SK-N-SH treated with all-trans-retinoic acid at 6 μM for 48 hours (cell line): Measurements from ENCODE around the gene IYD.

ENCODE experiments used
- ATAC-seq: fragments of 200-7000 bp; cut with Tn5 transposase; 3 replicates; pipeline ENCODE4 v1.9.1; 2020; ENCODE audit warnings: mild to moderate bottlenecking, moderate library complexity
- ARNTL ChIP-seq: fragments of 450-650 bp; formaldehyde crosslinking; IDR thresholded peaks from 2 replicates; pipeline ENCODE4 v1.5.0; 2020; ENCODE audit warnings: low read depth, mild to moderate bottlenecking, moderate library complexity, borderline replicate concordance
- BACH2 ChIP-seq: fragments of 250-450 bp; sonication (Bioruptor Pico); IDR thresholded peaks from 2 replicates; pipeline ENCODE4 v1.9.0; 2021; ENCODE audit warnings: mild to moderate bottlenecking, borderline replicate concordance
- CSDC2 ChIP-seq: fragments of 250-450 bp; sonication (Bioruptor Pico); IDR thresholded peaks from 2 replicates; pipeline ENCODE4 v1.5.0; 2020; ENCODE audit warnings: mild to moderate bottlenecking, moderate library complexity
- CSRNP3 ChIP-seq: fragments of 250-450 bp; sonication (Bioruptor Pico); IDR thresholded peaks from 2 replicates; pipeline ENCODE4 v1.5.1; 2021; ENCODE audit warnings: mild to moderate bottlenecking, moderate library complexity
- ESRRG ChIP-seq: fragments of 250-450 bp; sonication (Bioruptor Pico); IDR thresholded peaks from 2 replicates; pipeline ENCODE4 v1.6.1; 2021; ENCODE audit warnings: mild to moderate bottlenecking
- OSR1 ChIP-seq: fragments of 250-450 bp; sonication (Bioruptor Pico); IDR thresholded peaks from 2 replicates; pipeline ENCODE4 v1.8.0; 2022; ENCODE audit warnings: moderate library complexity, mild to moderate bottlenecking, inconsistent platforms
- PATZ1 ChIP-seq: fragments of 250-450 bp; sonication (Bioruptor Pico); IDR thresholded peaks from 2 replicates; pipeline ENCODE4 v1.8.0; 2020; ENCODE audit warnings: mild to moderate bottlenecking, moderate library complexity, borderline replicate concordance
- PPARA ChIP-seq: fragments of 250-450 bp; sonication (Bioruptor Pico); IDR thresholded peaks from 2 replicates; pipeline ENCODE4 v1.5.0; 2020; ENCODE audit warnings: mild to moderate bottlenecking, borderline replicate concordance
- RARB ChIP-seq: fragments of 250-450 bp; sonication (Bioruptor Pico); IDR thresholded peaks from 2 replicates; pipeline ENCODE4 v1.8.0; 2021; ENCODE audit warnings: mild to moderate bottlenecking, moderate library complexity
- SNAI2 ChIP-seq: fragments of 250-450 bp; sonication (Bioruptor Pico); IDR thresholded peaks from 2 replicates; pipeline ENCODE4 v1.5.0; 2020; ENCODE audit warnings: mild to moderate bottlenecking, moderate library complexity
- TCF4 ChIP-seq: fragments of 250-450 bp; sonication (Bioruptor Pico); IDR thresholded peaks from 2 replicates; pipeline ENCODE4 v1.8.0; 2021; ENCODE audit warnings: mild to moderate bottlenecking, moderate library complexity, borderline replicate concordance
- TOX ChIP-seq: fragments of 250-450 bp; sonication (Bioruptor Pico); IDR thresholded peaks from 2 replicates; pipeline ENCODE4 v1.8.0; 2021; ENCODE audit warnings: mild to moderate bottlenecking, moderate library complexity, borderline replicate concordance
- ZC3H10 ChIP-seq: fragments of 250-450 bp; sonication (Bioruptor Pico); IDR thresholded peaks from 2 replicates; pipeline ENCODE4 v1.5.1; 2021; ENCODE audit warnings: mild to moderate bottlenecking, moderate library complexity
- ZFP30 ChIP-seq: fragments of 450-650 bp; formaldehyde crosslinking; IDR thresholded peaks from 2 replicates; pipeline ENCODE4 v1.5.0; 2022; ENCODE audit warnings: mild to moderate bottlenecking, moderate library complexity
- ZNF565 ChIP-seq: fragments of 450-650 bp; formaldehyde crosslinking; conservative IDR thresholded peaks from 2 replicates; pipeline ENCODE4 v1.5.0; 2020; ENCODE audit warnings: low read depth, mild to moderate bottlenecking, moderate library complexity
- ZNF70 ChIP-seq: fragments of 450-650 bp; formaldehyde crosslinking; IDR thresholded peaks from 2 replicates; pipeline ENCODE4 v1.5.0; 2020; ENCODE audit warnings: mild to moderate bottlenecking, moderate library complexity
- TF ChIP-seq, protein P1 (sequence below): fragments of 250-450 bp; sonication (Bioruptor Pico); IDR thresholded peaks from 2 replicates; pipeline ENCODE4 v1.5.1; 2020; ENCODE audit warnings: low read depth, mild to moderate bottlenecking, moderate library complexity
- TF ChIP-seq, protein P2 (sequence below): fragments of 250-450 bp; sonication (Bioruptor Pico); IDR thresholded peaks from 2 replicates; pipeline ENCODE4 v1.5.0; 2020; ENCODE audit warnings: mild to moderate bottlenecking, moderate library complexity
- TF ChIP-seq, protein P3 (sequence below): fragments of 250-450 bp; sonication (Bioruptor Pico); IDR thresholded peaks from 2 replicates; pipeline ENCODE4 v1.8.0; 2021; ENCODE audit warnings: low read depth, mild to moderate bottlenecking, moderate library complexity, borderline replicate concordance

IYD gene

GRCh38 chr6:150425508-150425907 is 56.7 kb downstream of the IYD start:
- no peak for TF ChIP-seq BACH2 (CRISPR knock-in tag)
- ATAC-seq, result no peak

DNA sequence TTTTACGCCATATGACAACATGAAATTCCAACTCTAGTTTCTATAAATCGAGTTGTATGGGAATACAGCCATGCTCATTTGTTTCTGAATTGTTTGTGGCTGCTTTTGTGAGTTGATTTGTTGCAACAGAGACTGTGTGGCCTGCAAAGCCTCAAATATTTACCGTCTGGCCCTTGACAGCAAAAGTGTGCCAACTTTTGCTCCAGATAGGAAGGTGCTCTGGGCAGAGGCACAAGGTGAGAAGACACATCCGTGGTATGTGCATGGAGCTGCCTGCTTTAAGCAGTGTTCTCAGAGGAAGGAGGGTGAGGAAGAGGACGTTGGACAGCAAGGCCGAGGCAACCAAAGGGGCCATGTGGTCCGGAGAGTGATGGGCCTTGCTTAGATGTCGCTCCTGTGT is 57.4 kb downstream of the IYD start:
- TF ChIP-seq BACH2 (CRISPR knock-in tag), result no peak
- no peak for TF ChIP-seq CSRNP3
- TF ChIP-seq, protein P1, sequence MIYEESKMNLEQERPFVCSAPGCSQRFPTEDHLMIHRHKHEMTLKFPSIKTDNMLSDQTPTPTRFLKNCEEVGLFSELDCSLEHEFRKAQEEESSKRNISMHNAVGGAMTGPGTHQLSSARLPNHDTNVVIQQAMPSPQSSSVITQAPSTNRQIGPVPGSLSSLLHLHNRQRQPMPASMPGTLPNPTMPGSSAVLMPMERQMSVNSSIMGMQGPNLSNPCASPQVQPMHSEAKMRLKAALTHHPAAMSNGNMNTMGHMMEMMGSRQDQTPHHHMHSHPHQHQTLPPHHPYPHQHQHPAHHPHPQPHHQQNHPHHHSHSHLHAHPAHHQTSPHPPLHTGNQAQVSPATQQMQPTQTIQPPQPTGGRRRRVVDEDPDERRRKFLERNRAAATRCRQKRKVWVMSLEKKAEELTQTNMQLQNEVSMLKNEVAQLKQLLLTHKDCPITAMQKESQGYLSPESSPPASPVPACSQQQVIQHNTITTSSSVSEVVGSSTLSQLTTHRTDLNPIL (CRISPR knock-in tag), result no peak
- TF ChIP-seq ZNF565 (CRISPR knock-in tag), result no peak
- no peak for TF ChIP-seq ZC3H10
- TF ChIP-seq, protein P2, sequence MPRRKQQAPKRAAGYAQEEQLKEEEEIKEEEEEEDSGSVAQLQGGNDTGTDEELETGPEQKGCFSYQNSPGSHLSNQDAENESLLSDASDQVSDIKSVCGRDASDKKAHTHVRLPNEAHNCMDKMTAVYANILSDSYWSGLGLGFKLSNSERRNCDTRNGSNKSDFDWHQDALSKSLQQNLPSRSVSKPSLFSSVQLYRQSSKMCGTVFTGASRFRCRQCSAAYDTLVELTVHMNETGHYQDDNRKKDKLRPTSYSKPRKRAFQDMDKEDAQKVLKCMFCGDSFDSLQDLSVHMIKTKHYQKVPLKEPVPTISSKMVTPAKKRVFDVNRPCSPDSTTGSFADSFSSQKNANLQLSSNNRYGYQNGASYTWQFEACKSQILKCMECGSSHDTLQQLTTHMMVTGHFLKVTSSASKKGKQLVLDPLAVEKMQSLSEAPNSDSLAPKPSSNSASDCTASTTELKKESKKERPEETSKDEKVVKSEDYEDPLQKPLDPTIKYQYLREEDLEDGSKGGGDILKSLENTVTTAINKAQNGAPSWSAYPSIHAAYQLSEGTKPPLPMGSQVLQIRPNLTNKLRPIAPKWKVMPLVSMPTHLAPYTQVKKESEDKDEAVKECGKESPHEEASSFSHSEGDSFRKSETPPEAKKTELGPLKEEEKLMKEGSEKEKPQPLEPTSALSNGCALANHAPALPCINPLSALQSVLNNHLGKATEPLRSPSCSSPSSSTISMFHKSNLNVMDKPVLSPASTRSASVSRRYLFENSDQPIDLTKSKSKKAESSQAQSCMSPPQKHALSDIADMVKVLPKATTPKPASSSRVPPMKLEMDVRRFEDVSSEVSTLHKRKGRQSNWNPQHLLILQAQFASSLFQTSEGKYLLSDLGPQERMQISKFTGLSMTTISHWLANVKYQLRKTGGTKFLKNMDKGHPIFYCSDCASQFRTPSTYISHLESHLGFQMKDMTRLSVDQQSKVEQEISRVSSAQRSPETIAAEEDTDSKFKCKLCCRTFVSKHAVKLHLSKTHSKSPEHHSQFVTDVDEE (CRISPR knock-in tag), result no peak
- TF ChIP-seq TOX (CRISPR knock-in tag), result no peak
- no peak for TF ChIP-seq PPARA (CRISPR knock-in tag)
- TF ChIP-seq, protein P3, sequence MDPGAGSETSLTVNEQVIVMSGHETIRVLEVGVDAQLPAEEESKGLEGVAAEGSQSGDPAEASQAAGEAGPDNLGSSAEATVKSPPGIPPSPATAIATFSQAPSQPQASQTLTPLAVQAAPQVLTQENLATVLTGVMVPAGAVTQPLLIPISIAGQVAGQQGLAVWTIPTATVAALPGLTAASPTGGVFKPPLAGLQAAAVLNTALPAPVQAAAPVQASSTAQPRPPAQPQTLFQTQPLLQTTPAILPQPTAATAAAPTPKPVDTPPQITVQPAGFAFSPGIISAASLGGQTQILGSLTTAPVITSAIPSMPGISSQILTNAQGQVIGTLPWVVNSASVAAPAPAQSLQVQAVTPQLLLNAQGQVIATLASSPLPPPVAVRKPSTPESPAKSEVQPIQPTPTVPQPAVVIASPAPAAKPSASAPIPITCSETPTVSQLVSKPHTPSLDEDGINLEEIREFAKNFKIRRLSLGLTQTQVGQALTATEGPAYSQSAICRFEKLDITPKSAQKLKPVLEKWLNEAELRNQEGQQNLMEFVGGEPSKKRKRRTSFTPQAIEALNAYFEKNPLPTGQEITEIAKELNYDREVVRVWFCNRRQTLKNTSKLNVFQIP (CRISPR knock-in tag), result no peak
- no peak for TF ChIP-seq OSR1 (CRISPR knock-in tag)
- TF ChIP-seq PATZ1, result no peak
- no peak for TF ChIP-seq ZNF70 (CRISPR knock-in tag)
- no peak for TF ChIP-seq CSDC2 (CRISPR knock-in tag)
- TF ChIP-seq ARNTL (CRISPR knock-in tag), result no peak
- no peak for TF ChIP-seq RARB (CRISPR knock-in tag)
- no peak for TF ChIP-seq TCF4 (CRISPR knock-in tag)
- no peak for TF ChIP-seq ESRRG (CRISPR knock-in tag)
- TF ChIP-seq SNAI2, result no peak
- no peak for ATAC-seq

DNA sequence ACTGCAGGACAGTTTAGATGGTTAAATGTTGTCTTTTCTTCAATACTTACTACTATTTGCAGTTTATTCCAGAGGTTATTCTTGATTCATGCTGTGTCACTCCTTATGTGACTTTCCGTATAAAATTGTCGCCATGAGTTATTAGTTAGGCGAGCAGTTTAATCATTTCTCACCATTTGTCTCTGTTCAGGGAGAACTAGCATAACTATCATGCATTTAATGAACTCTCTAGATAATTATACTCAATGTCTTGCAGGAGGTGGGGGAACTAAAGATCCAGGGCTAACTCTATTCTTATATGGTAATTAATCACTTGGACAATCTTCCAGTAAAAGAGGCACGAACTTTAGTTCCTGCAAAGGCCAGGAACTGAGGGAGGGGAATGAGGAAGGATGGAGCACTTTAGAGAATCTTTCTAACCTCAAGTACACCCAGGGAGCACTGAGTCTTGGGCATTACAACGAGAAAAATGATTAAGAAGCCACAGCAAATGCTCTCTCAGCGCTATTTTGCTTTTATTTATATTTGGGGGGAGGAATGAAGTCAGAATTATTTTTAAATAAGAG is 58.3 kb downstream of the IYD start:
- no peak for ATAC-seq
- TF ChIP-seq ZNF565 (CRISPR knock-in tag) (no peak), ESRRG (CRISPR knock-in tag) (no peak), ZFP30 (no peak), ZC3H10 (no peak), OSR1 (CRISPR knock-in tag) (no peak)
- TF ChIP-seq, protein P1 (CRISPR knock-in tag), result no peak
- TF ChIP-seq, protein P2 (CRISPR knock-in tag), result no peak
- TF ChIP-seq, protein P3 (CRISPR knock-in tag), result no peak
